MCF 10A (cell line): ENCODE results near the gene TSSK2. TPM values are rescaled to one million over a fixed set of nuclear protein-coding genes. Genes with fewer than 3 reads are reported as not detected.
A peak's percentile ranks its signal among the peaks of the same experiment; 100 is the strongest.

Source experiments
- BruUV-seq: library from RNA; stranded (reverse); fragments of 400-500 nt; replicated peaks from 2 replicates; lab custom pipeline; 2021; lab: Mats Ljungman, UMichigan
- CTCF ChIA-PET: fragments of 300-600 bp; sonication (Branson Sonifier 250); formaldehyde crosslinking; extraction: SDS; loops from one replicate; lab custom pipeline; 2021; ENCODE audit warnings: antibody characterized with exemption, inconsistent platforms; lab: Yijun Ruan, JAX
- POLR2A ChIA-PET: fragments of 300-600, 350-650 bp; sonication (Branson Sonifier 250); formaldehyde crosslinking; extraction: SDS; loops from one replicate; lab custom pipeline; 2020; ENCODE audit warnings: antibody characterized with exemption, inconsistent platforms; lab: Yijun Ruan, JAX
- DNase-seq: peaks from one replicate; pipeline ENCODE4 v3.0.0-alpha.2; 2018; ENCODE audit not compliant: unreplicated experiment
- H3K27ac Mint-ChIP-seq: one replicate; pipeline ENCODE4 v1.8.0; 2022; ENCODE audit warnings: mild to moderate bottlenecking, low read depth, mixed read lengths; ENCODE audit not compliant: unreplicated experiment
- H3K27me3 Mint-ChIP-seq: one replicate; pipeline ENCODE4 v1.8.0; 2022; ENCODE audit warnings: mixed read lengths; ENCODE audit not compliant: insufficient read depth, unreplicated experiment
- H3K36me3 Mint-ChIP-seq: one replicate; pipeline ENCODE4 v1.8.0; 2022; ENCODE audit warnings: mild to moderate bottlenecking, moderate library complexity, mixed read lengths; ENCODE audit not compliant: insufficient read depth, unreplicated experiment
- H3K4me1 Mint-ChIP-seq: one replicate; pipeline ENCODE4 v1.8.0; 2022; ENCODE audit warnings: mixed read lengths; ENCODE audit not compliant: insufficient read depth, unreplicated experiment
- H3K4me3 Mint-ChIP-seq: one replicate; pipeline ENCODE4 v1.8.0; 2022; ENCODE audit warnings: mild to moderate bottlenecking, moderate library complexity, mixed read lengths; ENCODE audit not compliant: unreplicated experiment
- H3K9me3 Mint-ChIP-seq: one replicate; pipeline ENCODE4 v1.8.0; 2022; ENCODE audit warnings: mixed read lengths; ENCODE audit not compliant: unreplicated experiment
- CTCF ChIP-seq: fragments of 200-600 bp; IDR thresholded peaks from one replicate; pipeline ENCODE4 v1.8.0; 2022; ENCODE audit warnings: antibody characterized with exemption, mild to moderate bottlenecking; ENCODE audit not compliant: unreplicated experiment
- intact Hi-C: fragments of 100-400 bp; cut with micrococcal nuclease; formaldehyde crosslinking; loops from 2 replicates; pipeline ENCODE4 v1.14.1; 2022
- total RNA-seq: library from RNA; stranded (reverse); gene quantifications from 2 replicates; pipeline ENCODE4 v1.2.3, GENCODE V29; 2022

The TSSK2 gene
- total RNA-seq, 1 experiment from 2014 or later, result not detected

GRCh38 chr22:19139001-19139356 is 7.9 kb downstream of the TSSK2 start:
- no peak for TF ChIP-seq CTCF
- Mint-ChIP-seq H3K4me1 (peaks cover 3% of the 10 kb centered on the region), H3K27me3 (no peaks in the 10 kb centered on the region), H3K27ac (no peak overlapping the region), H3K9me3 (no peaks in the 10 kb centered on the region), H3K36me3 (peaks cover 49% of the 10 kb centered on the region), H3K4me3 (no peak overlapping the region)
- intact Hi-C loops, result no loop called here
- no peak for DNase-seq
- BruUV-seq, result no TSS peak
- POLR2A ChIA-PET, result interaction anchor here (1.1 kb wide), 1 partner anchor 17 kb away, joined by 4 read pairs; no protein-coding TSS in a partner anchor
- CTCF ChIA-PET, result no interaction called here

DNA sequence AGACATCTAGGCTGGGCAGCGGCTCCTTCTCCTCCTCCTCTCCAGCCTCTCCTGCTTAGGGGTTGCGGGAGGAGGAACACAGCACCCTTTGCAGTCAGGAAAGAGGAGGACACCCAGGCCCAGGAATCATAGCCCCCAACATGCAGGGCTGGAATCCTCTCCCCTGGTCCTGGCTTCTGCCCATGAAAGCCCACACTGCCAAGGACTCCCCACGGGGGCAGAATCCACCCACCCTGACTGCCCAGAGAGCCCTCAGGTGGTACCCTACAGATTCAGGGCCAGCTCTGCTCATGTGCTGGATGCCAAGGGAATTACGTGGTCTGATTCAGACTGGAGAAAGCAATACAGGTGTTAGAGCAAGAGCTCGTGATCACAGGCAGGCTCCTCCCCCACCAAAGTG is 8.9 kb downstream of the TSSK2 start:
- H3K4me3 Mint-ChIP-seq, result no peak overlapping the region
- POLR2A ChIA-PET, result no interaction called here

GRCh38 chr22:19142394-19142793 is 11.3 kb downstream of the TSSK2 start:
- TF ChIP-seq CTCF, result no peak
- Mint-ChIP-seq H3K36me3 (peaks cover 43% of the 10 kb centered on the region), H3K4me3 (peak overlapping the region; percentile 40), H3K27ac (no peak overlapping the region), H3K4me1 (peaks cover 11% of the 10 kb centered on the region), H3K27me3 (no peaks in the 10 kb centered on the region), H3K9me3 (no peaks in the 10 kb centered on the region)
- no peak for DNase-seq
- POLR2A ChIA-PET, result no interaction called here
- BruUV-seq, result no TSS peak
- CTCF ChIA-PET, result no interaction called here
- intact Hi-C loops, result no loop called here

More for the DNA sequence above, 8.9 kb downstream of the TSSK2 start:
- Mint-ChIP-seq H3K27ac (no peak overlapping the region), H3K9me3 (no peaks in the 10 kb centered on the region), H3K27me3 (no peaks in the 10 kb centered on the region), H3K36me3 (peaks cover 52% of the 10 kb centered on the region), H3K4me1 (peaks cover 11% of the 10 kb centered on the region)
- CTCF ChIA-PET, result interaction anchor here (0.6 kb wide), 1 partner anchor 1329 kb away, joined by 4 read pairs; no protein-coding TSS in a partner anchor
- DNase-seq, result no peak
- no TSS peak for BruUV-seq
- TF ChIP-seq CTCF, result no peak
- intact Hi-C loops, result no loop called here

- peaks cover 11% of the 10 kb centered on the region for H3K4me1 Mint-ChIP-seq
- H3K4me3 Mint-ChIP-seq, result peak overlapping the region; percentile 100
- ChIA-PET POLR2A (interaction anchor here (0.8 to 2.9 kb wide), 7 partner anchors 9 to 149 kb away, joined by 3 to 30 read pairs (median 14); partner anchors contain the start of genes CLTCL1, DGCR2 and SLC25A1), CTCF (interaction anchor here (0.6 to 0.9 kb wide), 4 partner anchors 18 to 342 kb away, joined by 3 to 4 read pairs (median 4); no protein-coding TSS in a partner anchor)
- H3K27me3 Mint-ChIP-seq, result no peaks in the 10 kb centered on the region
- peaks cover 43% of the 10 kb centered on the region for H3K36me3 Mint-ChIP-seq
- BruUV-seq, result no TSS peak
- DNase-seq, result no peak
- no peaks in the 10 kb centered on the region for H3K9me3 Mint-ChIP-seq
- no peak overlapping the region for H3K27ac Mint-ChIP-seq
- TF ChIP-seq CTCF, result no peak
- intact Hi-C loops, result no loop called here
These were observed 12.1 kb downstream of the TSSK2 start for GRCh38 chr22:19143212-19143611.
